HT-29 (cell line): Measurements from ENCODE around the gene NR2C1. TPM values are rescaled to one million over a fixed set of nuclear protein-coding genes. Genes with fewer than 3 reads are reported as not detected.
A peak's percentile ranks its signal among the peaks of the same experiment; 100 is the strongest.
"Not testable (repeated sequence)": the region's sequence is repeated elsewhere in the genome, so short reads cannot be mapped to it uniquely, and the experiment has no call there.

Experiments
- DNase-seq: peaks from one replicate; pipeline ENCODE4 v3.0.0-alpha.2; 2015; ENCODE audit warnings: low spot score
- total RNA-seq: library from RNA; depleted of rRNA; stranded (reverse); fragments of >200 nt; shearing (Covaris generic); gene quantifications from 2 replicates; pipeline ENCODE4 v1.2.3, GENCODE V29; 2014; rRNA removed

NR2C1 gene
- 26.5 and 27.4 TPM in 2 replicates for total RNA-seq

- peak; percentile 96 for DNase-seq
These were observed at the start of gene NR2C1 for GRCh38 chr12:95072900-95073697. Gene NR2C1 (minus strand): TSS chr12:95073618. CDS start chr12:95067384, 6,234 bp downstream.

GRCh38 chr12:95118788-95119179 lies 45.4 kb upstream of the NR2C1 start:
- no peak for DNase-seq

- no peak for DNase-seq
These were observed 44.8 kb upstream of the NR2C1 start for GRCh38 chr12:95118138-95118787.

GRCh38 chr12:95117178-95117599 lies 43.8 kb upstream of the NR2C1 start:
- peak; percentile 94 for DNase-seq

GRCh38 chr12:95116773-95117172 lies 43.4 kb upstream of the NR2C1 start:
- DNase-seq: no peak

- no peak for DNase-seq
These were observed 42.9 kb upstream of the NR2C1 start for GRCh38 chr12:95116341-95116740.

GRCh38 chr12:95115641-95116040 lies 42.2 kb upstream of the NR2C1 start:
- DNase-seq: no peak

- DNase-seq: no peak
These were observed 41.5 kb upstream of the NR2C1 start for GRCh38 chr12:95114766-95115405.

GRCh38 chr12:95107362-95107761 lies 33.9 kb upstream of the NR2C1 start:
- no peak for DNase-seq

- no peak for DNase-seq
These were observed 32.1 kb upstream of the NR2C1 start for GRCh38 chr12:95105540-95105939.

GRCh38 chr12:95104919-95105452 lies 31.6 kb upstream of the NR2C1 start:
- no peak for DNase-seq

GRCh38 chr12:95102916-95103671 lies 29.7 kb upstream of the NR2C1 start:
- DNase-seq: peak; percentile 90

- DNase-seq: not testable (repeated sequence)
These were observed 28.5 kb upstream of the NR2C1 start for GRCh38 chr12:95101957-95102356.

GRCh38 chr12:95100264-95101190 lies 27.1 kb upstream of the NR2C1 start:
- DNase-seq: no peak

- DNase-seq: no peak
These were observed 25.9 kb upstream of the NR2C1 start for GRCh38 chr12:95099270-95099790.

GRCh38 chr12:95096852-95097251 lies 23.4 kb upstream of the NR2C1 start:
- DNase-seq: no peak

GRCh38 chr12:95096378-95096777 lies 23.0 kb upstream of the NR2C1 start:
- no peak for DNase-seq

- DNase-seq: not testable (repeated sequence)
These were observed 22.4 kb upstream of the NR2C1 start for GRCh38 chr12:95095866-95096265.

- DNase-seq: no peak
These were observed 16.0 kb upstream of the NR2C1 start for GRCh38 chr12:95089462-95089861.

- no peak for DNase-seq
These were observed 15.0 kb upstream of the NR2C1 start for GRCh38 chr12:95088379-95088778.
